ENCODE measurements around the gene KRT12. TPM values are rescaled to one million over a fixed set of nuclear protein-coding genes. Genes with fewer than 3 reads are reported as not detected.

KRT12 gene
- total RNA-seq, 1 donor from 2014 or later, result not detected

DNA sequence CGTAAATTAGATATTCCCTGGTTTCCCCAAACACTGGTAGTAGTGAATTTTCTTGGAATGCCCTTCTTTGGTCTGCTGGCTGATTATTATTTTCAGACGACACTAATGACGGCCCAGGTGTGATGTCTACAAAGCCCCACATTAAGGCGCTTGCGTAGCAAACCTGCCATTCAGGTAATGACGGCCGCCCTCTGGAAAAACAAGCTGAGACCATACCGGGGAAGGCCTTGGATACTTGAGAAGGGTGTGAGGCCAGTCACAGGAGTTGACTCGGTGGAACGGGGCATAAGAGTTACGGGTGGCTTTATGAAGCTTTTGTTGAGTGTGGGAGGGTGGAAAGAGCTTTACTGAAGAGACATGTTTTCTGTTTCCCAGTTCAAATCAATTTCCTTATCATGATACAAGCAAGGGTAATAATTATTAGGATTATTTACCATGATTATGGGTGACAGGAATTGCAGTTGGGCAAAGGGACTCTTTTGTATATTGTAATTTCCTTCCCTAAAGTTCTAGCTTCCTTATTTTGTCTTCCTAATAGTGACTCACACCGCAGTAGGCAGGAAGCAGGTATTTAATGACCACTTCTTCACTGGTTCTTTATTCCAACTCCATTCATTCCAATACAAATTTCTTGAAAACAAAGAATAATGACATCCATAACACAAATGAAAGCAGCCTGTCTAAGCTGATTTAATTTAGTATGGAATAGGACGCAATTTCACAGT lies 45.6 kb upstream of the KRT12 start:
- no peaks in the 10 kb centered on the region for H3K27me3 ChIP-seq (ENCODE audit: low read depth)
- no peak for ATAC-seq
- DNase-seq, result no peak
- intact Hi-C loops (cut with DNase I), result no loop called here
- H3K9me3 ChIP-seq, result no peaks in the 10 kb centered on the region
- TF ChIP-seq, protein P1, sequence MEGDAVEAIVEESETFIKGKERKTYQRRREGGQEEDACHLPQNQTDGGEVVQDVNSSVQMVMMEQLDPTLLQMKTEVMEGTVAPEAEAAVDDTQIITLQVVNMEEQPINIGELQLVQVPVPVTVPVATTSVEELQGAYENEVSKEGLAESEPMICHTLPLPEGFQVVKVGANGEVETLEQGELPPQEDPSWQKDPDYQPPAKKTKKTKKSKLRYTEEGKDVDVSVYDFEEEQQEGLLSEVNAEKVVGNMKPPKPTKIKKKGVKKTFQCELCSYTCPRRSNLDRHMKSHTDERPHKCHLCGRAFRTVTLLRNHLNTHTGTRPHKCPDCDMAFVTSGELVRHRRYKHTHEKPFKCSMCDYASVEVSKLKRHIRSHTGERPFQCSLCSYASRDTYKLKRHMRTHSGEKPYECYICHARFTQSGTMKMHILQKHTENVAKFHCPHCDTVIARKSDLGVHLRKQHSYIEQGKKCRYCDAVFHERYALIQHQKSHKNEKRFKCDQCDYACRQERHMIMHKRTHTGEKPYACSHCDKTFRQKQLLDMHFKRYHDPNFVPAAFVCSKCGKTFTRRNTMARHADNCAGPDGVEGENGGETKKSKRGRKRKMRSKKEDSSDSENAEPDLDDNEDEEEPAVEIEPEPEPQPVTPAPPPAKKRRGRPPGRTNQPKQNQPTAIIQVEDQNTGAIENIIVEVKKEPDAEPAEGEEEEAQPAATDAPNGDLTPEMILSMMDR (IDR thresholded peaks at IDR 0.05), result no peak
- no peak overlapping the region for H3K4me3 ChIP-seq
- no peaks in the 10 kb centered on the region for H3K36me3 ChIP-seq
- peaks cover 14% of the 10 kb centered on the region for H3K4me1 ChIP-seq
- no peak overlapping the region for H3K27ac ChIP-seq

DNA sequence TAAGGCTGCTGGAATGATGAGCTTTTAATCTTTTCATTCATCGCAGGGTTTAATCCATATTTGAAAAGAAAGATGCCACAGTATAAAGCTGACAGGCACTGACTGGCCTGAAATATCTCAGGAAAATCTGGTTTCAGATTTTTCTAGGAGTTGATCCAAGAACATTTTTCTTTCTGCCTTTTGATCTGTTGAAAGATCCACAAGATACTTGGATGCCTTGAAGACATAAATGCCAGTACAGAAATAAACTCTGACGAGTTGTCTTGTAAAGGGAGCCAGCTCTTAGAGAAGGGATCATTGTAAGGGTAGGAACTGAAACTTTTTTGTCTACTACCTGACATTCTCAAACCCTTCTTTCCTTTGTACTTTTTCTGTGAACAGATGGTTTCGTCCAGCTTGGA lies 43.4 kb upstream of the KRT12 start:
- no peaks in the 10 kb centered on the region for H3K9me3 ChIP-seq
- DNase-seq (no peak), ATAC-seq (no peak)
- intact Hi-C loops (cut with DNase I), result no loop called here
- no peaks in the 10 kb centered on the region for H3K27me3 ChIP-seq (ENCODE audit: low read depth)
- H3K36me3 ChIP-seq, result no peaks in the 10 kb centered on the region
- no peak overlapping the region for H3K27ac ChIP-seq
- no peak overlapping the region for H3K4me3 ChIP-seq
- TF ChIP-seq, protein P1 (IDR thresholded peaks at IDR 0.05), result no peak
- H3K4me1 ChIP-seq, result peaks cover 14% of the 10 kb centered on the region

DNA sequence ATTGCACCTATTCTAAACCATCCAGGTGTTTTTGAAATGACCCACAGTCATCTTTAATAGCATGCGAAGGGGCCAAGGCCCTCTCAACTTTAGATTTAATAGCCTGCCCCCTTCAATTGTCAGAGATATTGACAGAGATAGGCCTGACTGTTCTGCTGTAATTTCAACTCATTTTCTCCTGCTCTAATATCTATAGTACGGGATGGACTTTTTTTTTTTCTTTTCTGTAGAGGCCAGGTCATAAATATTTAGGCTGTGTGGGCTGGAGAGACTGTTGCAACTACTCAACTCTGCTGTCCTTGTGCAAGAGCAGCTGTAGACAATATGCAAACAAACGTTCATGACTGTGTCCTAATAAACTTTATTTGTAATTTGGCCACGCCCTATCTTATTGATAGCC lies 42.7 kb upstream of the KRT12 start:
- Histone ChIP-seq H3K9me3 (no peaks in the 10 kb centered on the region), H3K4me3 (no peak overlapping the region), H3K4me1 (peaks cover 14% of the 10 kb centered on the region), H3K27ac (no peak overlapping the region), H3K36me3 (no peaks in the 10 kb centered on the region), H3K27me3 (ENCODE audit: low read depth) (no peaks in the 10 kb centered on the region)
- intact Hi-C loops (cut with DNase I), result no loop called here
- TF ChIP-seq, protein P1 (IDR thresholded peaks at IDR 0.05), result no peak
- DNase-seq, result no peak
- peak; percentile 43 to 52 for ATAC-seq

DNA sequence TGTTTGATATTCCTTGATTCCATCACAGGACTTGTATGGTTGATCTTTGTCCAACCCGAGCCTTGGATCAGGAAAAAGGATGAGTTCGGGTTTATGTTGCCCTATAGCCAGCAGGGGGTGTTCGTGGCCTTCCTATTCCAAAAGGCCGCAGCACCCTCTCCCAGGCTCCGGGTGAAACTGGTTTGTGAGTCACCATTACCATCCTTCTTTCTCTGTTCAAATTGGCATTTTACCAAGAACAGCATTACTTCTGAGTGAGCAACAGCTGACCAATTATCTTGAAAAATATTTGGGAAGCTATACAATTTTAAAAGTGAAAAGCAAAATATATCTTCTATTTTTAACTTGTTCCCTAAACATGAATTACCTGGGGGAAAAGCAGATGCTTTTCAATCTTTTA lies 42.3 kb upstream of the KRT12 start:
- ATAC-seq, result peak; percentile 97
- H3K4me3 ChIP-seq, result no peak overlapping the region
- no peak overlapping the region for H3K27ac ChIP-seq
- no peaks in the 10 kb centered on the region for H3K9me3 ChIP-seq
- intact Hi-C loops (cut with DNase I), result no loop called here
- no peaks in the 10 kb centered on the region for H3K27me3 ChIP-seq (ENCODE audit: low read depth)
- no peaks in the 10 kb centered on the region for H3K36me3 ChIP-seq
- H3K4me1 ChIP-seq, result peaks cover 14% of the 10 kb centered on the region
- peak; percentile 83 for DNase-seq
- TF ChIP-seq, protein P1 (IDR thresholded peaks at IDR 0.05), result peak; percentile 75

DNA sequence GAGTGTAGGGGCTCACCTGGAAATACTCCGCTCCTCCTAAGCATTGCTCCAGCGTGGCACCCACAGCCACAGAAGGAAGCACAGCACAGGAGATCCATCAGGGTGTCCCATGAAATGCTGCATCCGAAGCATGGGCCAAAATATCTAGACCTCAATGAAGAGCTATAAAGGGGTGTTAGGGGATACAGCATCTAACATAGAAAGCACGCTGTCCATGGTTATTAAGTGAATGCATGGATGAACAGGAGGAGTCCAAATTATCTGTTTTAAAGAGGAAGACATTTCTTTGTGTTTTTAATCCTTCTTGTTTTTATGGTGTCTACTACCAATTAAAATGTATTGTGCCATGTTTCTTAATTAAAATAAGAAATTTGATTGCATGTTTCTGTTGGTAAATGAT lies 39.6 kb upstream of the KRT12 start:
- intact Hi-C loops (cut with DNase I), result no loop called here

More for the DNA sequence above, 39.6 kb upstream of the KRT12 start:
- ATAC-seq (no peak), DNase-seq (no peak)
- H3K36me3 ChIP-seq, result no peaks in the 10 kb centered on the region
- H3K27ac ChIP-seq, result no peak overlapping the region
- TF ChIP-seq, protein P1 (IDR thresholded peaks at IDR 0.05), result no peak
- H3K27me3 ChIP-seq (ENCODE audit: low read depth), result no peaks in the 10 kb centered on the region
- peaks cover 10% of the 10 kb centered on the region for H3K4me1 ChIP-seq
- no peak overlapping the region for H3K4me3 ChIP-seq
- H3K9me3 ChIP-seq, result no peaks in the 10 kb centered on the region
